ENCODE results near the gene ZKSCAN8. TPM values are rescaled to one million over a fixed set of nuclear protein-coding genes. Genes with fewer than 3 reads are reported as not detected.

ZKSCAN8 gene
- total and polyA plus RNA-seq, 7 donors, result 1.6 to 12.5 (median 7.7) TPM

DNA sequence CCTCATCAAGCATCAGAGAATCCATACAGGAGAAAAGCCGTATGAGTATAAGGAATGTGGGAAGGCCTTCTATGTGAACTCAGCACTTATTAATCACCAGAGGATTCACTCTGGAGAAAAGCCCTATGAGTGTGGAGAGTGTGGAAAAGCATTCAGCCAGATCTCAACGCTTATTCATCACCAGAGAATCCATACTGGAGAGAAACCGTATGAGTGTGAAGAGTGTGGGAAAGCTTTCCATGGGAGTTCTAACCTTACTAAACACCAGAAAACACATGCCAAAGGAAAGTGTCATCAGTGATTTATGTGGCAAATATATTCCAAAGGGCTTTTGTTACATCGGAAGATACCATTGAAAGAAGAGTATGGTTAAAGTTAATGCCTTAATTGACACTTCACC, 25.4 kb downstream of the ZKSCAN8 start:
- H3K27me3 ChIP-seq (ENCODE audit: insufficient read depth in 3 of 3, low read length in 2 of 3), result no peaks in the 10 kb centered on the region
- no peak for ATAC-seq
- no peak overlapping the region for H3K27ac ChIP-seq
- TF ChIP-seq, protein P1, sequence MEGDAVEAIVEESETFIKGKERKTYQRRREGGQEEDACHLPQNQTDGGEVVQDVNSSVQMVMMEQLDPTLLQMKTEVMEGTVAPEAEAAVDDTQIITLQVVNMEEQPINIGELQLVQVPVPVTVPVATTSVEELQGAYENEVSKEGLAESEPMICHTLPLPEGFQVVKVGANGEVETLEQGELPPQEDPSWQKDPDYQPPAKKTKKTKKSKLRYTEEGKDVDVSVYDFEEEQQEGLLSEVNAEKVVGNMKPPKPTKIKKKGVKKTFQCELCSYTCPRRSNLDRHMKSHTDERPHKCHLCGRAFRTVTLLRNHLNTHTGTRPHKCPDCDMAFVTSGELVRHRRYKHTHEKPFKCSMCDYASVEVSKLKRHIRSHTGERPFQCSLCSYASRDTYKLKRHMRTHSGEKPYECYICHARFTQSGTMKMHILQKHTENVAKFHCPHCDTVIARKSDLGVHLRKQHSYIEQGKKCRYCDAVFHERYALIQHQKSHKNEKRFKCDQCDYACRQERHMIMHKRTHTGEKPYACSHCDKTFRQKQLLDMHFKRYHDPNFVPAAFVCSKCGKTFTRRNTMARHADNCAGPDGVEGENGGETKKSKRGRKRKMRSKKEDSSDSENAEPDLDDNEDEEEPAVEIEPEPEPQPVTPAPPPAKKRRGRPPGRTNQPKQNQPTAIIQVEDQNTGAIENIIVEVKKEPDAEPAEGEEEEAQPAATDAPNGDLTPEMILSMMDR (IDR thresholded peaks at IDR 0.05), result no peak
- WGBS, 3 donors, result 67 to 80% (median 75%) methylated on average over 4 of the region's 4 CpGs
- no peaks in the 10 kb centered on the region for H3K9me3 ChIP-seq
- H3K4me3 ChIP-seq, result no peak overlapping the region
- no peaks in the 10 kb centered on the region for H3K4me1 ChIP-seq
- intact Hi-C loops (cut with DNase I), result no loop called here
- peaks cover 3 to 34% of the 10 kb centered on the region in 2 donors for H3K36me3 ChIP-seq (ENCODE audit: insufficient read depth in 1 of 2, low read depth in 1 of 2)
- DNase-seq, result no peak

DNA sequence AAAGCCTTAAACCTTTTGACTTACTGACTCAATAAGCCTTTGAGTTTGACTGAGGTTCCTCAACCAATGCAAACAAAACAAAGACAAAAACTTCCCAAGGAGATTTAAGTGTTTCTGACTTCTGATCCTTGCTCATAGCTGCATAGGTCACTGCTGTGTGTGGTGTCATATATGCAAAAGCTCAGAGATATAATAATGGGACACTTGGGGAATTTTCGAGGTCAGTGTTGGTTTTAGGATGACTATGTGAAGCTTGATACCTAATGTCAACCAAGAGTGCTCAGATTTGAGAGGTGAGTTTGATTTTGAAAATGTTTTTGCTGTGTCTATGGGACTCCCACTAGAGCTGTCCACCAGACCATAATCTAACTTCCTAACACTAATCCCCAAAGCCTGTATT, 26.2 kb downstream of the ZKSCAN8 start:
- ATAC-seq (no peak), DNase-seq (no peak)
- Histone ChIP-seq H3K27ac (no peak overlapping the region), H3K9me3 (no peaks in the 10 kb centered on the region), H3K27me3 (ENCODE audit: insufficient read depth in 3 of 3, low read length in 2 of 3) (no peaks in the 10 kb centered on the region), H3K4me1 (no peaks in the 10 kb centered on the region), H3K4me3 (no peak overlapping the region), H3K36me3 (ENCODE audit: insufficient read depth in 1 of 2, low read depth in 1 of 2) (peaks cover 3 to 39% of the 10 kb centered on the region in 2 donors)
- TF ChIP-seq, protein P1 (IDR thresholded peaks at IDR 0.05), result no peak
- WGBS, 3 donors, result 71 to 85% (median 83%) methylated on average over 1 of the region's 1 CpG
- intact Hi-C loops (cut with DNase I), result no loop called here

- Histone ChIP-seq H3K36me3 (ENCODE audit: insufficient read depth in 1 of 2, low read depth in 1 of 2) (peaks cover 3 to 39% of the 10 kb centered on the region in 2 donors), H3K27ac (no peak overlapping the region), H3K9me3 (peaks cover 1% of the 10 kb centered on the region), H3K4me1 (no peaks in the 10 kb centered on the region), H3K4me3 (no peak overlapping the region), H3K27me3 (ENCODE audit: insufficient read depth in 3 of 3, low read length in 2 of 3) (no peaks in the 10 kb centered on the region)
- intact Hi-C loops (cut with DNase I), result no loop called here
- TF ChIP-seq, protein P1 (IDR thresholded peaks at IDR 0.05), result no peak
- ATAC-seq (no peak), DNase-seq (no peak)
- 69 to 81% (median 77%) methylated on average over 2 of the region's 2 CpGs for WGBS, 3 donors
These were observed 29.6 kb downstream of the ZKSCAN8 start for GRCh38 chr6:28171271-28171670.

- WGBS, 3 donors, result 82 to 98% (median 86%) methylated on average over 2 of the region's 2 CpGs
- Histone ChIP-seq H3K4me1 (no peaks in the 10 kb centered on the region), H3K9me3 (peaks cover 5% of the 10 kb centered on the region), H3K27ac (no peak overlapping the region), H3K36me3 (ENCODE audit: insufficient read depth in 1 of 2, low read depth in 1 of 2) (peaks cover 0 to 34% of the 10 kb centered on the region in 2 donors), H3K4me3 (no peak overlapping the region), H3K27me3 (ENCODE audit: insufficient read depth in 3 of 3, low read length in 2 of 3) (no peaks in the 10 kb centered on the region)
- intact Hi-C loops (cut with DNase I), result no loop called here
- TF ChIP-seq, protein P1 (IDR thresholded peaks at IDR 0.05), result no peak
- no peak for ATAC-seq
- DNase-seq, result no peak
These were observed 30.3 kb downstream of the ZKSCAN8 start for GRCh38 chr6:28172006-28172405.

DNA sequence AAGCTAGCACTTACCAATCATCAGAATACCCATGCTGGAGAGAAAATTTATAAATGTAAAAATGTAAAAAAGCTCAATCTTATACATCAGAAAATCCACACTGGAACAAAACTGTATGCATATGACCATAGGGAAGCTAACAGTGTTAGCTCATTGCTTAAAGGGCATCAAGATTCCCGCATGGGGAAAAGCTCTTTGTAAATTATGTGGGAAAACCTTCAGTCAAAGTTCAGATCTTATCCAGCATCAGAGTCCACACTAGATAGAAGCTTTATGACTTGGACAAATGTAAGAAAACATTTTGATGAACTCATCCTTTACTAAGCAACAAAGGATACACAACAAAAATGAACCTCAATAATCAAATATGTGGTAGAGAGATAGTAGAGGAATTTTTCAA, 34.7 kb downstream of the ZKSCAN8 start:
- no peaks in the 10 kb centered on the region for H3K4me1 ChIP-seq
- 93 to 100% (median 94%) methylated on average over 1 of the region's 1 CpG for WGBS, 3 donors
- H3K27ac ChIP-seq, result no peak overlapping the region
- intact Hi-C loops (cut with DNase I), result no loop called here
- TF ChIP-seq, protein P1 (IDR thresholded peaks at IDR 0.05), result no peak
- peaks cover 5% of the 10 kb centered on the region for H3K9me3 ChIP-seq
- peaks cover 0 to 6% of the 10 kb centered on the region in 2 donors for H3K36me3 ChIP-seq (ENCODE audit: insufficient read depth in 1 of 2, low read depth in 1 of 2)
- H3K4me3 ChIP-seq, result no peak overlapping the region
- ATAC-seq (no peak), DNase-seq (no peak)
- H3K27me3 ChIP-seq (ENCODE audit: insufficient read depth in 3 of 3, low read length in 2 of 3), result no peaks in the 10 kb centered on the region
